Breast epithelium (tissue), 3 donors: ENCODE results near the gene STEAP3.

Source experiments
- POLR2AphosphoS5 ChIP-seq, 3 donors: sonication (generic); formaldehyde crosslinking; IDR thresholded peaks; one replicate each; pipeline ENCODE4 v1.6.1; 2017; ENCODE audit warnings: antibody characterized with exemption in 3 of 3
- TF ChIP-seq, protein P1 (sequence below), 3 donors: fragments of 450-650 bp; IDR thresholded peaks; one replicate each; pipeline ENCODE4 v1.5.1; 2016 to 2017; ENCODE audit warnings: antibody characterized with exemption in 3 of 3, mild to moderate bottlenecking in 3 of 3, moderate library complexity in 3 of 3

DNA sequence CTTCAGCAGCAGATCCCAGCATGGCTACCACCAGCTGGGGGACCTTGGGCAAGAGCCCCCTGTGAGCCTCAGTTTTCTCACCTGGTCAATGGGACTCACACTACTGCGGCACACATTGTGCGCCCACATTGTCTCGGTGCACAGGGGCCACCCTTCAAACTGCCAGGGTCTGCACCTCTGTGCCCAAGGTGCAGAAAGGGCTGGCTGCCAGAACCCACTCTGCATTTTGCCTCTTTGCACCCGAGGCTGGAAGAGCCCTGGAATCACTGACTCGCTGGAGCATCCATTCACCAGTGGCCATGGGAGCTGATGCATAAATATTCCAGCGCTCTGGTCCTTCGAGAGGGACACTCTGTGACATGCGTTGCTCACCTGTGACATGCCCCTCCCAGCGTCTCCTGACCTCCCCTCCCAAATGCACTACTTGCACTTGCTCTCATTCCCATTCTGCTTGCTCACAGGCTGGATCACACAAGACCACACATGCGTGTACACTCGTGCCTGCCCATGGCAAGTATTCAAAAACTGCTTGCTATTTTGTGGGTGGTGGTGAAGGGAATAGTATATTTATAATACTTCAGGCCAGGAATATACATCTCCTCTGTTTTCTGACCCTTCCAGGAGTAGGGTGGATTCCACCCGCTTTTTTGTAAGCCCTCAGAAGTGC lies 46.3 kb upstream of the STEAP3 start:
- TF ChIP-seq POLR2AphosphoS5 (IDR thresholded peaks at IDR 0.05), result no peak
- TF ChIP-seq, protein P1, sequence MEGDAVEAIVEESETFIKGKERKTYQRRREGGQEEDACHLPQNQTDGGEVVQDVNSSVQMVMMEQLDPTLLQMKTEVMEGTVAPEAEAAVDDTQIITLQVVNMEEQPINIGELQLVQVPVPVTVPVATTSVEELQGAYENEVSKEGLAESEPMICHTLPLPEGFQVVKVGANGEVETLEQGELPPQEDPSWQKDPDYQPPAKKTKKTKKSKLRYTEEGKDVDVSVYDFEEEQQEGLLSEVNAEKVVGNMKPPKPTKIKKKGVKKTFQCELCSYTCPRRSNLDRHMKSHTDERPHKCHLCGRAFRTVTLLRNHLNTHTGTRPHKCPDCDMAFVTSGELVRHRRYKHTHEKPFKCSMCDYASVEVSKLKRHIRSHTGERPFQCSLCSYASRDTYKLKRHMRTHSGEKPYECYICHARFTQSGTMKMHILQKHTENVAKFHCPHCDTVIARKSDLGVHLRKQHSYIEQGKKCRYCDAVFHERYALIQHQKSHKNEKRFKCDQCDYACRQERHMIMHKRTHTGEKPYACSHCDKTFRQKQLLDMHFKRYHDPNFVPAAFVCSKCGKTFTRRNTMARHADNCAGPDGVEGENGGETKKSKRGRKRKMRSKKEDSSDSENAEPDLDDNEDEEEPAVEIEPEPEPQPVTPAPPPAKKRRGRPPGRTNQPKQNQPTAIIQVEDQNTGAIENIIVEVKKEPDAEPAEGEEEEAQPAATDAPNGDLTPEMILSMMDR (IDR thresholded peaks at IDR 0.05), result no peak
